Heart right ventricle (tissue), 16 donors: ENCODE data around the gene CTNNA1. TPM values are rescaled to one million over a fixed set of nuclear protein-coding genes. Genes with fewer than 3 reads are reported as not detected.

ENCODE experiments used
- ATAC-seq, 8 donors: fragments of 200-7000 bp; cut with Tn5 transposase; one replicate each; pipeline ENCODE4 v1.9.1; 2020; ENCODE audit warnings: mild to moderate bottlenecking in 8 of 8, moderate library complexity in 8 of 8, moderate number of reproducible peaks in 1 of 8
- DNase-seq, 2 donors: peaks; one replicate each; pipeline ENCODE4 v3.0.0-alpha.2; 2020
- H3K27ac ChIP-seq, 10 donors: fragments of 200-600 bp; sonication (generic) in 2 of 10; one replicate each; pipeline versions ENCODE4 v1.5.0 to v1.8.0; 2020 to 2022; ENCODE audit warnings: mild to moderate bottlenecking in 3 of 10
- H3K27me3 ChIP-seq, 7 donors: fragments of 200-600 bp; one replicate each; pipeline ENCODE4 v1.8.0; 2021 to 2022; ENCODE audit warnings: mild to moderate bottlenecking in 2 of 7
- H3K36me3 ChIP-seq, 9 donors: fragments of 200-600 bp; sonication (generic) in 1 of 9; one replicate each; pipeline versions ENCODE4 v1.5.0 to v1.8.0; 2020 to 2022; ENCODE audit warnings: mild to moderate bottlenecking in 2 of 9
- H3K4me1 ChIP-seq, 9 donors: fragments of 200-600 bp; sonication (generic) in 1 of 9; one replicate each; pipeline versions ENCODE4 v1.5.0 to v1.8.0; 2020 to 2022; ENCODE audit warnings: mild to moderate bottlenecking in 4 of 9
- H3K4me3 ChIP-seq, 10 donors: fragments of 200-600 bp; sonication (generic) in 2 of 10; one replicate each; pipeline versions ENCODE4 v1.5.0 to v1.8.0; 2020 to 2022; ENCODE audit warnings: mild to moderate bottlenecking in 7 of 10, moderate library complexity in 2 of 10
- H3K9me3 ChIP-seq, 11 donors: fragments of 200-600 bp in 10 of 11; sonication (generic) in 2 of 11; one replicate each; pipeline versions ENCODE4 v1.5.0 to v1.8.0; 2013 to 2022; ENCODE audit warnings: mild to moderate bottlenecking in 2 of 11, control low read depth in 1 of 11, moderate library complexity in 1 of 11
- CTCF ChIP-seq, 9 donors: fragments of 200-600 bp; sonication (generic) in 2 of 9; IDR thresholded peaks; one replicate each; pipeline versions ENCODE4 v1.5.0 to v1.8.0; 2021 to 2022; ENCODE audit warnings: antibody characterized with exemption in 9 of 9, mild to moderate bottlenecking in 5 of 9, moderate library complexity in 1 of 9
- WGBS, 2 donors: extraction: QIAGEN DNeasy Blood & Tissue Kit; methylation state at CpG; one replicate each; pipeline ENCODE4 v1.1.7; 2013; ENCODE audit warnings: inconsistent platforms in 1 of 2; 5-methylcytosine and 5-hydroxymethylcytosine counted together
- intact Hi-C, 10 donors: fragments of 100-400 bp; cut with DNase I; formaldehyde crosslinking; loops; one replicate each; pipeline versions ENCODE4 v1.11.1 to v1.14.2; 2022
- polyA plus RNA-seq, 2 donors: library from polyadenylated mRNA; stranded (reverse); fragments of 200-250 nt; gene quantifications; one replicate each; pipeline ENCODE4 v1.2.3, GENCODE V29; 2013
- total RNA-seq, 10 donors: library from RNA; stranded (reverse); fragmentation: NEBNext Ultra II Directional in 3 of 10; extraction: Animal tissue kit (Norgen Biotek cat#: 25700) in 3 of 10; gene quantifications; one replicate each; pipeline versions ENCODE4 v1.2.1 to v1.2.4, GENCODE V29; 2021 to 2023
- donor health status: Arrhythmogenic right ventricular cardiomyopathy.
- donor health status: ischemic (EF 13 %, LVEDD 7.1; RV severe dilation, severe dysfunction).
- donor health status: healthy with polysubstance abuse.
- donor health status: DM: no; HTN: yes; CAD: no.
- donor health status: DM: no; HTN: no; CAD: no.
- donor health status: ischemic (EF 25% LVEDD 6.9; RV normal size, moderate dysfunction).
- donor health status: ischemic (EF 25% LVEDD 5.7; RV mildly dilated, moderate dysfunction).
- donor health status: healthy.
- donor health status: DM: yes; HTN: yes; CAD: no.
- donor health status: Ischemic cardiomyopathy.
- donor health status: ischemic (EF 35%, LVEDD 5.7; RV mildly dilated, moderate dysfunction).
- donor health status: nonischemic (EF 11% LVEDD 7.7; RV severe dilation, severe dysfunction).
- donor health status: DM: yes; HTN: yes; CAD: no.
- donor health status: PGD.
- donor health status: ischemic (EF 29% LVEDD 5.4; RV normal size, mild dysfunction).
- donor health status: nonischemic (EF 23%, LVEDD 6.1; RV moderate dilation, normal function).

CTNNA1 gene
- total and polyA plus RNA-seq, 12 donors, result 128 to 416 (median 379) TPM

- H3K9me3 ChIP-seq, result no peaks in the 10 kb centered on the region
- no peaks in the 10 kb centered on the region for H3K27me3 ChIP-seq
- intact Hi-C loops, result no loop called here
- no peak overlapping the region for H3K27ac ChIP-seq
- TF ChIP-seq CTCF (IDR thresholded peaks at IDR 0.05), result no peak
- H3K4me1 ChIP-seq, result peaks cover 0 to 42% (median 18%) of the 10 kb centered on the region in 9 donors
- DNase-seq (no peak), ATAC-seq (no peak)
- H3K36me3 ChIP-seq, result peaks cover 0 to 46% (median 21%) of the 10 kb centered on the region in 9 donors
- H3K4me3 ChIP-seq, result no peak overlapping the region
- WGBS, 2 donors, result 84 to 91% methylated on average over 1 of the region's 1 CpG
Measured at GRCh38 chr5:138884094-138884493, 130.9 kb downstream of the CTNNA1 start.

- ATAC-seq (no peak), DNase-seq (no peak)
- peaks cover 0 to 37% (median 14%) of the 10 kb centered on the region in 9 donors for H3K4me1 ChIP-seq
- H3K4me3 ChIP-seq, result no peak overlapping the region
- H3K36me3 ChIP-seq, result peaks cover 0 to 51% (median 26%) of the 10 kb centered on the region in 9 donors
- no peaks in the 10 kb centered on the region for H3K27me3 ChIP-seq
- intact Hi-C loops, result no loop called here
- peaks cover 0 to 3% (median 0%) of the 10 kb centered on the region in 11 donors for H3K9me3 ChIP-seq
- no peak for TF ChIP-seq CTCF (IDR thresholded peaks at IDR 0.05)
- no peak overlapping the region for H3K27ac ChIP-seq
Measured at GRCh38 chr5:138884554-138884953, 131.3 kb downstream of the CTNNA1 start.

- Histone ChIP-seq H3K36me3 (peaks cover 0 to 89% (median 42%) of the 10 kb centered on the region in 9 donors), H3K9me3 (peaks cover 0 to 15% (median 0%) of the 10 kb centered on the region in 11 donors), H3K27me3 (no peaks in the 10 kb centered on the region), H3K4me1 (peaks cover 0 to 10% (median 0%) of the 10 kb centered on the region in 9 donors), H3K4me3 (no peak overlapping the region), H3K27ac (no peak overlapping the region)
- ATAC-seq (no peak), DNase-seq (no peak)
- intact Hi-C loops, result no loop called here
- no peak for TF ChIP-seq CTCF (IDR thresholded peaks at IDR 0.05)
Measured at GRCh38 chr5:138889994-138890393, 136.8 kb downstream of the CTNNA1 start.

GRCh38 chr5:138890644-138891043, 137.4 kb downstream of the CTNNA1 start:
- no peak for ATAC-seq
- DNase-seq, result no peak
- Histone ChIP-seq H3K27ac (no peak overlapping the region), H3K4me3 (no peak overlapping the region), H3K27me3 (no peaks in the 10 kb centered on the region), H3K4me1 (peaks cover 0 to 3% (median 0%) of the 10 kb centered on the region in 9 donors), H3K9me3 (peaks cover 0 to 15% (median 0%) of the 10 kb centered on the region in 11 donors), H3K36me3 (peaks cover 0 to 90% (median 42%) of the 10 kb centered on the region in 9 donors)
- no peak for TF ChIP-seq CTCF (IDR thresholded peaks at IDR 0.05)
- intact Hi-C loops, result no loop called here
